IMR-90 (cell line): Measurements from ENCODE around the gene KDM8. TPM values are rescaled to one million over a fixed set of nuclear protein-coding genes. Genes with fewer than 3 reads are reported as not detected.

Experiments used
- ATAC-seq: fragments of 200-7000 bp; cut with Tn5 transposase; 2 replicates; pipeline ENCODE4 v1.9.1; 2020; ENCODE audit warnings: low read depth, mild to moderate bottlenecking, moderate library complexity
- BruUV-seq: library from RNA; stranded (reverse); fragments of 400-500 nt; replicated peaks from 2 replicates; lab custom pipeline; 2021; lab: Mats Ljungman, UMichigan
- CTCF ChIA-PET: fragments of 300-600 bp; formaldehyde crosslinking; extraction: SDS; loops from one replicate; lab custom pipeline; 2021; ENCODE audit warnings: antibody characterized with exemption; lab: Yijun Ruan, JAX
- POLR2A ChIA-PET: fragments of 300-600 bp; sonication (Branson Sonifier 250); formaldehyde crosslinking; loops from one replicate; lab custom pipeline; 2022; ENCODE audit warnings: antibody characterized with exemption; ENCODE audit not compliant: unreplicated experiment; lab: Charles Lee
- DNase-seq: peaks from one replicate; pipeline ENCODE4 v3.0.0; 2013
- H2AFZ ChIP-seq: replicated peaks from 2 replicates; pipeline ENCODE3; 2013; ENCODE audit warnings: low read length, mild to moderate bottlenecking; ENCODE audit not compliant: poor library complexity
- H2AK5ac ChIP-seq: 2 replicates; pipeline ENCODE4 v1.6.1; 2013; ENCODE audit warnings: low read depth, low read length, inconsistent platforms
- H2AK9ac ChIP-seq: replicated peaks from 2 replicates; pipeline ENCODE3; 2013; ENCODE audit warnings: mild to moderate bottlenecking, low read depth, low read length, moderate library complexity; ENCODE audit not compliant: poor library complexity
- H2BK120ac ChIP-seq: 2 replicates; pipeline ENCODE4 v1.6.1; 2013; ENCODE audit warnings: low read depth, low read length, inconsistent platforms
- H2BK15ac ChIP-seq: 3 replicates; pipeline ENCODE4 v1.6.1; 2013; ENCODE audit warnings: low read depth, low read length, inconsistent platforms
- H2BK20ac ChIP-seq: 2 replicates; pipeline ENCODE4 v1.6.1; 2013; ENCODE audit warnings: low read depth, mild to moderate bottlenecking, inconsistent platforms, low read length, moderate library complexity
- H2BK5ac ChIP-seq: 2 replicates; pipeline ENCODE4 v1.6.1; 2013; ENCODE audit warnings: mild to moderate bottlenecking, low read depth, low read length, inconsistent platforms; ENCODE audit not compliant: poor library complexity, severe bottlenecking
- H3K14ac ChIP-seq: replicated peaks from 2 replicates; pipeline ENCODE4 v1.6.1; 2013; ENCODE audit warnings: low read depth, low read length, inconsistent platforms
- H3K18ac ChIP-seq: 2 replicates; pipeline ENCODE4 v1.6.1; 2013; ENCODE audit warnings: low read depth, low read length, control low read depth
- H3K23ac ChIP-seq: 2 replicates; pipeline ENCODE4 v1.6.1; 2013; ENCODE audit warnings: low read depth, low read length, inconsistent platforms
- H3K27ac ChIP-seq: 2 replicates; pipeline ENCODE4 v1.5.1; 2013; ENCODE audit warnings: mild to moderate bottlenecking, control low read depth, low read length; ENCODE audit not compliant: insufficient read depth
- H3K27me3 ChIP-seq: 2 replicates; pipeline ENCODE4 v1.6.1; 2013; ENCODE audit warnings: low read length; ENCODE audit not compliant: control insufficient read depth, insufficient read depth
- H3K36me3 ChIP-seq: 2 replicates; pipeline ENCODE4 v1.6.1; 2013; ENCODE audit warnings: low read length, mixed read lengths; ENCODE audit not compliant: control insufficient read depth, insufficient read depth
- H3K4ac ChIP-seq: 2 replicates; pipeline ENCODE4 v1.6.1; 2013; ENCODE audit warnings: low read depth, low read length, inconsistent platforms
- H3K4me1 ChIP-seq: 2 replicates; pipeline ENCODE4 v1.6.1; 2013; ENCODE audit warnings: low read length, mixed read lengths; ENCODE audit not compliant: control insufficient read depth, insufficient read depth
- H3K4me2 ChIP-seq: 2 replicates; pipeline ENCODE4 v1.6.1; 2013; ENCODE audit warnings: low read depth, mild to moderate bottlenecking, control low read depth, low read length, moderate library complexity
- H3K4me3 ChIP-seq: 2 replicates; pipeline ENCODE4 v1.5.1; 2013; ENCODE audit warnings: low read depth, mild to moderate bottlenecking, control low read depth, low read length, moderate library complexity; ENCODE audit not compliant: insufficient read depth
- H3K56ac ChIP-seq: 2 replicates; pipeline ENCODE4 v1.6.1; 2013; ENCODE audit warnings: low read length, inconsistent platforms; ENCODE audit not compliant: insufficient read depth; ENCODE audit errors: extremely low read depth
- H3K79me1 ChIP-seq, 2 experiments: 2 replicates each; pipeline ENCODE4 v1.6.1; 2013; ENCODE audit warnings: low read length in 2 of 2, inconsistent platforms in 1 of 2, low read depth in 1 of 2
- H3K9ac ChIP-seq: 2 replicates; pipeline ENCODE4 v1.6.1; 2013; ENCODE audit warnings: low read depth, low read length, control low read depth
- H3K9me1 ChIP-seq: 2 replicates; pipeline ENCODE4 v1.6.1; 2013; ENCODE audit warnings: low read length, inconsistent platforms; ENCODE audit not compliant: insufficient read depth
- H3K9me3 ChIP-seq: 2 replicates; pipeline ENCODE4 v1.6.1; 2013; ENCODE audit warnings: low read length; ENCODE audit not compliant: control insufficient read depth, insufficient read depth
- H4K20me1 ChIP-seq: 2 replicates; pipeline ENCODE4 v1.6.1; 2013; ENCODE audit warnings: low read length, inconsistent platforms; ENCODE audit not compliant: insufficient read depth
- H4K5ac ChIP-seq: 2 replicates; pipeline ENCODE4 v1.6.1; 2013; ENCODE audit warnings: mild to moderate bottlenecking, low read depth, low read length, control low read depth
- H4K8ac ChIP-seq, 2 experiments: 2 replicates each; pipeline ENCODE4 v1.6.1; 2013; ENCODE audit warnings: low read depth in 2 of 2, low read length in 2 of 2, control low read depth in 1 of 2, inconsistent platforms in 1 of 2
- H4K91ac ChIP-seq: 2 replicates; pipeline ENCODE4 v1.6.1; 2013; ENCODE audit warnings: low read depth, low read length, inconsistent platforms; ENCODE audit not compliant: insufficient read depth
- CEBPB ChIP-seq: IDR thresholded peaks from 2 replicates; pipeline ENCODE4 v1.6.1; 2012; ENCODE audit warnings: low read depth, low read length, improper control_type of control experiment
- CHD1 ChIP-seq: IDR thresholded peaks from 2 replicates; pipeline ENCODE4 v1.6.1; 2012; ENCODE audit warnings: low read depth, low read length, improper control_type of control experiment
- CTCF ChIP-seq: conservative IDR thresholded peaks from 2 replicates; pipeline ENCODE4 v1.5.1; 2012; ENCODE audit warnings: mild to moderate bottlenecking, low read depth, low read length, improper control_type of control experiment
- ELK1 ChIP-seq: fragments of 150-350 bp; IDR thresholded peaks from 2 replicates; pipeline ENCODE4 v1.6.1; 2016; ENCODE audit warnings: low read depth, mild to moderate bottlenecking, low read length, moderate library complexity, borderline replicate concordance
- MAFK ChIP-seq: IDR thresholded peaks from 2 replicates; pipeline ENCODE4 v1.6.1; 2012; ENCODE audit warnings: low read depth, low read length, improper control_type of control experiment
- NFE2L2 ChIP-seq: fragments of 150-350 bp; IDR thresholded peaks from 2 replicates; pipeline ENCODE4 v1.6.1; 2016; ENCODE audit warnings: low read depth, mild to moderate bottlenecking, low read length
- POLR2A ChIP-seq: IDR thresholded peaks from 2 replicates; pipeline ENCODE4 v1.6.1; 2012; ENCODE audit warnings: mild to moderate bottlenecking, low read depth, low read length
- RAD21 ChIP-seq: IDR thresholded peaks from 2 replicates; pipeline ENCODE4 v1.6.1; 2012; ENCODE audit warnings: low read length, improper control_type of control experiment
- RCOR1 ChIP-seq: IDR thresholded peaks from 2 replicates; pipeline ENCODE4 v1.6.1; 2012; ENCODE audit warnings: mild to moderate bottlenecking, low read length, improper control_type of control experiment; ENCODE audit not compliant: insufficient replicate concordance
- RFX5 ChIP-seq: IDR thresholded peaks from 2 replicates; pipeline ENCODE4 v1.8.0; 2012; ENCODE audit warnings: low read depth, mild to moderate bottlenecking, low read length, moderate library complexity
- SMC3 ChIP-seq: fragments of 150-350 bp; IDR thresholded peaks from 2 replicates; pipeline ENCODE4 v1.6.1; 2016; ENCODE audit warnings: low read depth, mild to moderate bottlenecking, antibody characterized with exemption, low read length, moderate library complexity
- WGBS, 2 experiments: methylation state at CpG; one replicate each; pipeline versions ENCODE4 v1.1.5 to v1.1.7; 2013; ENCODE audit warnings: missing lambda C conversion rate in 2 of 2; ENCODE audit not compliant: insufficient read length in 1 of 2; ENCODE audit errors: extremely low coverage in 2 of 2; 5-methylcytosine and 5-hydroxymethylcytosine counted together
- dilution Hi-C: fragments of 300-500 bp; cut with HindIII; formaldehyde crosslinking; loops from one replicate; pipeline ENCODE4 v1.14.3; 2018; ENCODE audit warnings: low sequenced_read_pairs; ENCODE audit not compliant: unreplicated experiment
- in situ Hi-C: fragments of 300-500 bp; cut with MboI; formaldehyde crosslinking; loops from 3 replicates; pipeline ENCODE4 v1.14.3; 2019; ENCODE audit warnings: low sequenced_read_pairs, inconsistent platforms, mixed read lengths
- intact Hi-C: fragments of 100-400 bp; cut with micrococcal nuclease; formaldehyde crosslinking; loops from 2 replicates; pipeline ENCODE4 v1.10.0; 2022
- polyA plus RNA-seq, 3 experiments: library from polyadenylated mRNA; depleted of rRNA; stranded (reverse); fragments of >200 nt; gene quantifications; 2 replicates each; pipeline ENCODE4 v1.2.3, GENCODE V29; 2012; ENCODE audit warnings: low replicate concordance in 1 of 3
- total RNA-seq: library from RNA; depleted of rRNA; stranded (reverse); fragments of >200 nt; gene quantifications from 2 replicates; pipeline ENCODE4 v1.2.3, GENCODE V29; 2012

The KDM8 gene
- total and polyA plus RNA-seq, 2 of the 4 experiments (the other 2 are of a cell fraction): 3.2 to 3.8 TPM

- no CpG with 5 or more reads among the region's 13 CpGs for WGBS, 2 experiments
- H4K20me1 ChIP-seq: no peaks in the 10 kb centered on the region; the same call in 1 of the 2 replicates
- H2AK5ac ChIP-seq: peak overlapping the region; percentile 96
- H3K23ac ChIP-seq: peak overlapping the region; percentile 86
- H3K56ac ChIP-seq: peak overlapping the region; percentile 95; the same call in 1 of the 2 replicates
- H3K4me3 ChIP-seq: no peak overlapping the region
- H3K79me1 ChIP-seq: peaks cover 29 to 83% of the 10 kb centered on the region in 2 experiments
- peak overlapping the region; percentile 99 for H2BK120ac ChIP-seq
- H3K36me3 ChIP-seq: no peaks in the 10 kb centered on the region
- DNase-seq (peak; percentile 29), ATAC-seq (no peak)
- BruUV-seq: no TSS peak
- H3K14ac ChIP-seq: peak overlapping the region; percentile 94
- peak overlapping the region; percentile 98 for H4K91ac ChIP-seq
- peak overlapping the region; percentile 91 for H3K18ac ChIP-seq
- peaks cover 45% of the 10 kb centered on the region for H3K9me1 ChIP-seq
- peak overlapping the region; percentile 66 for H4K5ac ChIP-seq
- peak overlapping the region; percentile 99 for H2BK20ac ChIP-seq
- H3K27me3 ChIP-seq: no peaks in the 10 kb centered on the region
- H3K4me2 ChIP-seq: no peak overlapping the region
- TF ChIP-seq CEBPB: no peak
- TF ChIP-seq CTCF: no peak
- no peak for TF ChIP-seq NFE2L2
- TF ChIP-seq RFX5: no peak
- no peak for TF ChIP-seq POLR2A
- no peak for TF ChIP-seq ELK1
- no peak for TF ChIP-seq SMC3
- TF ChIP-seq MAFK: no peak
- TF ChIP-seq CHD1: no peak
- no peak for TF ChIP-seq RAD21
- TF ChIP-seq RCOR1: no peak
- ChIA-PET POLR2A (interaction anchor here (1.1 to 1.6 kb wide), 2 partner anchors 16 to 75 kb away, joined by 3 to 4 read pairs; no protein-coding TSS in a partner anchor), CTCF (no interaction called here)
- H3K4ac ChIP-seq: peak overlapping the region; percentile 100
- H4K8ac ChIP-seq: peak overlapping the region; percentile 65 to 93
- peaks cover 44% of the 10 kb centered on the region for H3K4me1 ChIP-seq
- peak overlapping the region; percentile 19; the same call in 1 of the 2 replicates for H3K9ac ChIP-seq
- H3K9me3 ChIP-seq: no peaks in the 10 kb centered on the region
- H2BK15ac ChIP-seq: peak overlapping the region; percentile 91; the same call in 2 of the 3 replicates
- peak overlapping the region; percentile 98 for H2BK5ac ChIP-seq
- intact Hi-C loops: loop anchor here (2.0 kb wide), 1 partner anchor 127 kb away; no protein-coding TSS in a partner anchor
- peak overlapping the region; percentile 94 for H3K27ac ChIP-seq
- in situ Hi-C loops: loop anchor here (5.0 kb wide), 1 partner anchor 76 kb away; no protein-coding TSS in a partner anchor
- no peak overlapping the region for H2AFZ ChIP-seq
- no peak overlapping the region for H2AK9ac ChIP-seq
- dilution Hi-C loops: no loop called here
These were observed 38.3 kb downstream of the KDM8 start for GRCh38 chr16:27241658-27242057.
